ENCODE results near the gene CA6. TPM values are rescaled to one million over a fixed set of nuclear protein-coding genes. Genes with fewer than 3 reads are reported as not detected.
"Not testable (repeated sequence)": the region's sequence is repeated elsewhere in the genome, so short reads cannot be mapped to it uniquely, and the experiment has no call there.

Gene CA6
- total RNA-seq, 2 donors from 2014 or later, result not detected

DNA sequence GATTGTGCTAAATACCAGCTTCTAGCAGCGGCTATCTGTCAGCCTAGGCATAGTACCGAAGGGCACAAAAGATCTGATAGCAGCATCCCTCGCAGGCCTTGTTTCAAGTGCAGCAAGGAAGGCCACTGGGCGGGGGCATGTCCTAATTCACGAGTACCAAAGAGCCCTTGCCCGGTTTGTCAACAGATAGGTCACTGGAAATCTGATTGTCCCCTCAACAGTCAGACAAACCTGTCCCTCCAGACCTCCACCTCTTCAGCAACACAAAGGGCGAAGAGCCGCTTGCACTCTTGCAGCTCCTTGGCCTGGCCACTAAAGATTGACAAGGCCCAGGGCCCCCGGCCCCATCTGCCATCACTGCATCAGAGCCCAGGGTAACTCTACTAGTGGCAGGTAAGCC is 22.7 kb upstream of the CA6 start:
- Histone ChIP-seq H3K4me3 (no peak overlapping the region), H3K4me1 (replicated peaks) (no peaks in the 10 kb centered on the region), H3K9me3 (no peaks in the 10 kb centered on the region), H3K27ac (no peak overlapping the region), H3K36me3 (no peaks in the 10 kb centered on the region), H3K27me3 (replicated peaks; ENCODE audit: insufficient read depth) (no peaks in the 10 kb centered on the region)
- TF ChIP-seq POLR2A (IDR thresholded peaks at IDR 0.05) (no peak), POLR2AphosphoS5 (IDR thresholded peaks at IDR 0.05) (no peak)
- TF ChIP-seq, protein P1, sequence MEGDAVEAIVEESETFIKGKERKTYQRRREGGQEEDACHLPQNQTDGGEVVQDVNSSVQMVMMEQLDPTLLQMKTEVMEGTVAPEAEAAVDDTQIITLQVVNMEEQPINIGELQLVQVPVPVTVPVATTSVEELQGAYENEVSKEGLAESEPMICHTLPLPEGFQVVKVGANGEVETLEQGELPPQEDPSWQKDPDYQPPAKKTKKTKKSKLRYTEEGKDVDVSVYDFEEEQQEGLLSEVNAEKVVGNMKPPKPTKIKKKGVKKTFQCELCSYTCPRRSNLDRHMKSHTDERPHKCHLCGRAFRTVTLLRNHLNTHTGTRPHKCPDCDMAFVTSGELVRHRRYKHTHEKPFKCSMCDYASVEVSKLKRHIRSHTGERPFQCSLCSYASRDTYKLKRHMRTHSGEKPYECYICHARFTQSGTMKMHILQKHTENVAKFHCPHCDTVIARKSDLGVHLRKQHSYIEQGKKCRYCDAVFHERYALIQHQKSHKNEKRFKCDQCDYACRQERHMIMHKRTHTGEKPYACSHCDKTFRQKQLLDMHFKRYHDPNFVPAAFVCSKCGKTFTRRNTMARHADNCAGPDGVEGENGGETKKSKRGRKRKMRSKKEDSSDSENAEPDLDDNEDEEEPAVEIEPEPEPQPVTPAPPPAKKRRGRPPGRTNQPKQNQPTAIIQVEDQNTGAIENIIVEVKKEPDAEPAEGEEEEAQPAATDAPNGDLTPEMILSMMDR (IDR thresholded peaks at IDR 0.05), result no peak
- DNase-seq (ENCODE audit: low spot score), result no peak
- intact Hi-C loops (cut with DNase I), result no loop called here
- 91% methylated on average over 9 of the region's 9 CpGs for WGBS

GRCh38 chr1:8925406-8925805 is 20.3 kb upstream of the CA6 start:
- TF ChIP-seq POLR2A (IDR thresholded peaks at IDR 0.05), result no peak
- no peak for TF ChIP-seq POLR2AphosphoS5 (IDR thresholded peaks at IDR 0.05)
- TF ChIP-seq, protein P1 (IDR thresholded peaks at IDR 0.05), result no peak
- no peak overlapping the region for H3K4me3 ChIP-seq
- H3K4me1 ChIP-seq (replicated peaks), result no peaks in the 10 kb centered on the region
- intact Hi-C loops (cut with DNase I), result no loop called here
- DNase-seq (ENCODE audit: low spot score), result no peak
- WGBS, result 52% methylated on average over 2 of the region's 2 CpGs
- H3K27ac ChIP-seq, result no peak overlapping the region
- no peaks in the 10 kb centered on the region for H3K9me3 ChIP-seq
- H3K27me3 ChIP-seq (replicated peaks; ENCODE audit: insufficient read depth), result no peaks in the 10 kb centered on the region
- no peaks in the 10 kb centered on the region for H3K36me3 ChIP-seq

- 86% methylated on average over 9 of the region's 9 CpGs for WGBS
- intact Hi-C loops (cut with DNase I), result no loop called here
- Histone ChIP-seq H3K4me3 (no peak overlapping the region), H3K27me3 (replicated peaks; ENCODE audit: insufficient read depth) (no peaks in the 10 kb centered on the region), H3K9me3 (no peaks in the 10 kb centered on the region), H3K27ac (no peak overlapping the region), H3K4me1 (replicated peaks) (no peaks in the 10 kb centered on the region), H3K36me3 (no peaks in the 10 kb centered on the region)
- TF ChIP-seq POLR2A (IDR thresholded peaks at IDR 0.05) (no peak), POLR2AphosphoS5 (IDR thresholded peaks at IDR 0.05) (no peak)
- TF ChIP-seq, protein P1 (IDR thresholded peaks at IDR 0.05), result no peak
- DNase-seq (ENCODE audit: low spot score), result no peak
These were observed 19.7 kb upstream of the CA6 start for GRCh38 chr1:8925960-8926359.

DNA sequence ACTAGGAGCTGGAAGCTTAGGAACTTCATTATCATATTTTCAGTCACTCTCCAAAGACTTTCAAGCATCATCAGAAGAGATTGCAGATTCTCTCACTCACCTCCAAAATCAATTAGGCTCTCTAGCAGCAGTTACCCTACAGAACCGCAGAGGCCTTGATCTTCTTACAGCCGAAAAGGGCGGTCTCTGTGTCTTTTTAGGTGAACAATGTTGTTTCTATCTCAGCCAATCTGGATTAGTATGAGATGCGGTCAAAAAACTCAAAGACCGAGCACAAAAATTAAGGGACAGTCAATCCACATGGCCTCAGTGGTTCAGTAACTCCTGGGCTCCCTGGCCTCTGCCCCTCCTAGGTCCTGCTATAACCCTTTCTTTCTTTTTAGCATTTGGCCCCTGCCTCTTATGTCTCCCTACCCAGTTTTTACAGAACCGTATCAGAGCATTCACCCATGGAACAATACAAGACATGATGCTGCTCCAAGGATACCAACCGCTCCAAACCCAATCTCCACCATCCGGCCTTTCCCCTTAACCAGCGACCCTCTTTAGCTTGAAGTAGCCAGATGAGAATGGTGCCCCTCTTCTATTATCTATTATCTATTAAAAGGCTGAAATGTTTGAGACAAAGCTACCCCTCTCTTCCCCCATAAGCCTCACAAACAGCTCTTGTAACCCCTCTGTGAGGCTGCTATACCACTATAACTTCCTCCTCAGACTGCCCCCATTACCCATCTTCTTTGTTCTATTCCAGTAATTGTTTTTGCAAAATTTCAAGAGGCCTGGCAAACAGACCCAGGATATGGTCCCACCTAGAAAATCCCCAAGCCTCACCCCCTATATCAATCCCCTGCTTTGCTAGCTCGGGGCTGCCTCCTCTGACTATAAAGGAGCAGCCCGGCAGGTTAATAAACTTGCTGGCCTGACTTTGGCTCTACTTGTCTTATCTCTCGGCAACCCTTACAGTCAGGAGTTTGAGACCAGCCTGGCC is 18.7 kb upstream of the CA6 start:
- 94% methylated on average over 12 of the region's 12 CpGs for WGBS
- Histone ChIP-seq H3K27ac (no peak overlapping the region), H3K4me3 (no peak overlapping the region), H3K4me1 (replicated peaks) (no peaks in the 10 kb centered on the region), H3K36me3 (no peaks in the 10 kb centered on the region), H3K9me3 (no peaks in the 10 kb centered on the region), H3K27me3 (replicated peaks; ENCODE audit: insufficient read depth) (no peaks in the 10 kb centered on the region)
- intact Hi-C loops (cut with DNase I), result no loop called here
- DNase-seq (ENCODE audit: low spot score), result no peak
- TF ChIP-seq, protein P1 (IDR thresholded peaks at IDR 0.05), result no peak
- TF ChIP-seq POLR2AphosphoS5 (IDR thresholded peaks at IDR 0.05) (no peak), POLR2A (IDR thresholded peaks at IDR 0.05) (no peak)

DNA sequence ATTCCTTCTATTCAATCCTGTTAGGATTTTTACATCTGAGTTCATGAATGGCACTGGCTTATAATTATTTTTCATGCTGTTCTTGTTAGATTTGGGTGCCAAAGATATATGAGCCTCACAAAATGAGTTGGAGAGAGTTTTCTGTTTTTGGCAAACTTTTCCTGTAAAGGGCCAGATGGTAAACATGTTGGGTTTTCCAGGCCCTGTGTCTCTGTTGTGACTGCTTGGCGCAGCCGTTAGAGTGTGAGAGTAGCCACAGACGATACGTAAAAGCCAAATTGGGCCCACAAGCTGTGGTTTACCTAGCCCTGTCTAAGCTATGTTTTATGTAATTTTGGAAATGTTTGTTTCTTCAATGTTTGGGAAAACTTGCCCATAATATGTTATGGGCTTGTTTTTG is 15.6 kb upstream of the CA6 start:
- Histone ChIP-seq H3K27me3 (replicated peaks; ENCODE audit: insufficient read depth) (no peaks in the 10 kb centered on the region), H3K4me1 (replicated peaks) (no peaks in the 10 kb centered on the region), H3K36me3 (no peaks in the 10 kb centered on the region), H3K9me3 (no peaks in the 10 kb centered on the region), H3K4me3 (no peak overlapping the region), H3K27ac (no peak overlapping the region)
- intact Hi-C loops (cut with DNase I), result no loop called here
- DNase-seq (ENCODE audit: low spot score), result no peak
- 45% methylated on average over 4 of the region's 4 CpGs for WGBS
- TF ChIP-seq, protein P1 (IDR thresholded peaks at IDR 0.05), result no peak
- TF ChIP-seq POLR2A (IDR thresholded peaks at IDR 0.05) (no peak), POLR2AphosphoS5 (IDR thresholded peaks at IDR 0.05) (no peak)

DNA sequence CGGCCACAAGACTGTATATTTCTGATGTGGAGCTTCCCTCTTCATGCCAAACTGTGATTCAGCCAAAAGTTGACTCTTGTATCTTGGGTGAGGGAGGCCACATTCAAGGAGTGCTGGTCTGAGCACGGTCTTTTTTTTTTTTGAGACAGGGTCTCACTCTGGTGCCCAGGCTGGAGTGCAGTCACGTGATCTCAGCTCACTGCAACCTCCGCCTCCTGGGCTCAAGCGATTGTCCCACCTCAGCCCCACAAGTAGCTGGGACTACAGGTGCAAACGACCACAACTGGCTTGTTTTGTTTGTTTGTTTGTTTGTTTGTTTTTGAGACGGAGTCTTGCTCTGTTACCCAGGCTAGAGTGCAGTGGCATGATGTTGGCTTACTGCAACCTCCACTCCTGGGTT is 8.6 kb upstream of the CA6 start:
- H3K9me3 ChIP-seq; H3K36me3 ChIP-seq; intact Hi-C loops (cut with DNase I); H3K4me1 ChIP-seq (replicated peaks); H3K4me3 ChIP-seq; H3K27me3 ChIP-seq (replicated peaks; ENCODE audit: insufficient read depth); DNase-seq (ENCODE audit: low spot score); H3K27ac ChIP-seq: not testable (repeated sequence)
- 92% methylated on average over 7 of the region's 7 CpGs for WGBS

All from prostate gland (tissue), 2 donors.